CD4-positive, alpha-beta T cell treated with Interleukin-6 at 100 ng/mL for 8 hours (primary cell): ENCODE results near the gene VAV1.
"Not testable (repeated sequence)": the region's sequence is repeated elsewhere in the genome, so short reads cannot be mapped to it uniquely, and the experiment has no call there.

ENCODE experiments used
- DNase-seq: peaks from one replicate; pipeline ENCODE4 v3.0.0-alpha.2; 2020; ENCODE audit warnings: mixed read lengths, low spot score

VAV1 gene

DNA sequence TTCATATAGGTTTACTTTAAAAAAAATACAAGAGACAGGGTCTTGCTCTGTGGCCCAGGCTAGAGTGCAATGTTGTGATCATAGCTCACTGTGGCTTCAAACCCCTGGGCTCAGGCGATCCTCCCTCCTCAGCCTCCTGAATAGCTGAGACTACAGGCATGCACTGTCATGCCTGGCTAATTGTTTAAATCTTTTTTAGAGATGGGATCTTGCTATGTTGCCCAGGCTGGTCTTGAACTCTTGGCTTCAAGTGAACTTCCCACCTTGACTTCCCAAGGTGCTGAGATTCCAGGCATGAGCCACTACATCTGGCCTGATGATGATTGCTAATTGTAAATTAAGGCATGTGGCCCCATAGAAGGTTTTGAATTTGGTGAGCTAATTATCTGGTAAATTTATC, 79.5 kb downstream of the VAV1 start:
- DNase-seq, result no peak

DNA sequence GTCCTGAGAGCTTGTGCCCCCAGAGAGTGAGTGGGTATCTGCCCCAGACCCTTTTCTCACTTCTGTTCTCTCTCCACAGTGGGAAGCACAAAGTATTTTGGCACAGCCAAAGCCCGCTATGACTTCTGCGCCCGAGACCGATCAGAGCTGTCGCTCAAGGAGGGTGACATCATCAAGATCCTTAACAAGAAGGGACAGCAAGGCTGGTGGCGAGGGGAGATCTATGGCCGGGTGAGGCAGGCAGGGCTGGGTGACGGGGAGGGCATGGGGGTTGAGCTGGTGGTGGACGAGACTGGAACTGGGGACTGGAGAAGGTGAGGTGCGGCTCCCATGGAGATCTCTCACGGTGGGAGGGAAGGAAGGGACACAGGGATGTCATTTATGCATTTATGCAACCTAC, 81.4 kb downstream of the VAV1 start:
- DNase-seq, result no peak

DNA sequence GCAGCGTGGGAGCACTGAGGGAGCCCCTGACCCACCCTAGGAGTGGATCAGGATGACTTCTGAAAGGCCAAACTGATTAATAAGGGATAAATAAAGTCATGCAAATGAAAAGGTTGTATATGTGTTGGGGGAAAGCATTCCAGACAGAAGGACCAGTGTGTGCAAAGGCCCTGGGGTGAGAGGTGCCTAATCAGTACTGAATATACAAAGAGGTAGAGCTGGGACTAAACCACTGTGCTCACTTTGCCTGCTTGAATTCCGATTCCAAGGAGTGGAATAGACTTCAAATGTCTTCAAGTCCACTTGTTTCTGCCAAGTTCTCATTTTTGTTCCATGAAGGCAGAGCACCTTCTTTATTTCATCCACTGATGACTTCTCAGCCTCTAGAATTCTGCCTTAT, 82.2 kb downstream of the VAV1 start:
- no peak for DNase-seq

DNA sequence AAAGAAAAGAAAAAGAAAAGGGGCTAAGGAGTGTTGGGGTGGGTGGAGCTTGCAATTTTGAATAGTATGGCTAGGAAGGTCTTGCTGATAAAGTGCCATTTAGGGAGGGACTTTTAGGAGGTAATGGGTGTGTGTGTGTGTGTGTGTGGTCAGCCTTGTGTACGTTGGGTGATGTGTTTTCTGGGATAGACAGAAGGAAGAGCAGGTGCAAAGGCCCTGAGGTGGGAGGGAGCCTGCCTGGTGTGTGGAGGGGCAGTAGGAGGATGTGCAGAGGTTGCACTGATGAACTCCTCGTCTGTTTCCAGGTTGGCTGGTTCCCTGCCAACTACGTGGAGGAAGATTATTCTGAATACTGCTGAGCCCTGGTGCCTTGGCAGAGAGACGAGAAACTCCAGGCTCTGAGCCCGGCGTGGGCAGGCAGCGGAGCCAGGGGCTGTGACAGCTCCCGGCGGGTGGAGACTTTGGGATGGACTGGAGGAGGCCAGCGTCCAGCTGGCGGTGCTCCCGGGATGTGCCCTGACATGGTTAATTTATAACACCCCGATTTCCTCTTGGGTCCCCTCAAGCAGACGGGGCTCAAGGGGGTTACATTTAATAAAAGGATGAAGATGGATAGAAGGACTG, 84.4 kb downstream of the VAV1 start:
- no peak for DNase-seq

DNA sequence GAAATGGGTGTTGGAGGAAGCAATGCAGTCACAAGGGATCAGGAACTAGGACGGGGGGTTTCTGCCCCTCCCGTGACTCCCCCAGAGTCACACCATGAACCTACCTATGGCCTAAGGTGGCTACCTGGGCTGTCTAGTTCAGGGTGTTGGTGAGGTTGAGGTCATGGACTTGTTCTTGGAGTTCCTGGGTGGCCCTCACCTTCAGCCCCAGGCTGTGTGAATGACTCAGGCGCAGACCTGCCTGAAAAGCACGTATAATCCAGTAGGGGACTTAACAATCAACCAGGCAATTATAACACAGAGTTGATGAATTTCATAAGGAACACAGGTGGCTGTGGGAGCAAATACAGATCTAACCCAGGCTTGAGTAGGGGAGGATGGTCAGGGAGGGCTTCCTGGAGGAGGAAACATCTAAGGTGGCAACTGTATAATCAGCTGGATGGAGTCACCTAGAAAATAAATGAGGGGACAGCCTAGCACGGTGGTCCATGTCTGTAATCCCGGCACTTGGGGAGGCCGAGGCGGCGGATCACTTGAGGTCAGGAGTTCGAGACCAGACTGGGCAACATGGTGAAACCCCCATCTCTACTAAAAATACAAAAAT, 89.3 kb downstream of the VAV1 start:
- DNase-seq, result no peak

DNA sequence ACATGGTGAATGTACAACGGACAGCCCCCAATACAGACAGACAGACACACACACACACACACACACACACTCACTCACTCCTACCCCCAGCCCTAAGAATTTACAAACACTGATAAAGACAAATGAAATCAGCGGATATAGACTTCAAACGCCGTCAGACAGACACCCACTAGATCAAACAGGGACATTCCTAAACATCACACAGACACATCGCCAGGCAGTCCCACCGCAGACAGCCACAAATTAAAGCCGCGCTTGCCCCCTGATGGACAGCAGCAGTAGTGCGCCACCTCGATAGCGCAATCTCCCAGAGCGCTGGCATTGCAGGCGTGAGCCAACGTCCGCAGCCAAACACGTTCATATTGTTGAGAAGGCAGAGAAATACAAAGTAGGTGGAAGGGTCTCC, 90.2 kb downstream of the VAV1 start:
- peak; percentile 91 for DNase-seq

DNA sequence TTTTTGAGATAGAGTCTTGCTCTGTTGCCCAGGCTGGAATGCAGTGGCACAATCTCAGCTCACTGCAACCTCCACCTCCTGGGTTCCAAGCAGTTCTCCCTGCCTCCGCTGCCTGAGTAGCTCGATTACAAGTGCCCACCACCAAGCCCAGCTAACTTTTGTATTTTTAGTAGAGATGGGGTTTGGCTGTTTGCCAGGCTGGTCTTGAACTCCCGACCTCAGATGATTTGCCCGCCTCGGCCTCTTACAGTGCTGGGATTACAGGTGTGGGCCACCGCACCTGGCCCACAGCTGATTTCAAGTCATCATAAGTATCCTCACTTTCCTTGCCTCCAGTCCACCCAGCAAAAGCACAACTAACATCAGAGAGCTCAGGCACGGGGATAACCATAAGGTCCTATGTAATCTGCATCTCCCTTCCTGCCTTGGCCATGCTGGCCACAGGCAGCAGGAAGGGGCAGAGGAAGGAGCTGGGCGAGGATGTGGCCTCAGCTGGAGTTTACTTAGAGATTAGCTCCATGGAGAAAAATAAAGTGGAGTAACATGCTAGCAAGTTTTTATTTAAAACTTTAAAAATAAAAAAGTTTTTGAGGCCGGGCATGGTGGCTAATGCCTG, 91.9 kb downstream of the VAV1 start:
- no peak for DNase-seq

DNA sequence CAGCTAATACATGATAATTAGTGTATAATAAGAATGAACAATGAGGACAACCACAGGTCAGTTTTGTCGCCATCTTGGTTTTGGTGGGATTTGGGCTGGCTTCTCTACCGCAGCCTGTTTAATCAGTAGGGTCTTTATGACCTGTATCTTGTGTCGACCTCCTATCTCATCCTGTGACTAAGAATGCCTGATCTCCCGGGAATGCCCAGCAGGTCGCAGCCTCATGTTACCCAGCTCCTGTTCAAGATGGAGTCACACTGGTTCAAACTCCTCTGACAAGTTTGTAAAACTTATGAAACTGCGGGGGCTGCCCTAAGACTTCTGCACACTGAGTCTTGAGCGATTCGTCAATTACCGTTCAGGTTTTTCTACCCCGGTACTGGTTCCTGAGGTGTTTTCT, 93.3 kb downstream of the VAV1 start:
- DNase-seq, result no peak

DNA sequence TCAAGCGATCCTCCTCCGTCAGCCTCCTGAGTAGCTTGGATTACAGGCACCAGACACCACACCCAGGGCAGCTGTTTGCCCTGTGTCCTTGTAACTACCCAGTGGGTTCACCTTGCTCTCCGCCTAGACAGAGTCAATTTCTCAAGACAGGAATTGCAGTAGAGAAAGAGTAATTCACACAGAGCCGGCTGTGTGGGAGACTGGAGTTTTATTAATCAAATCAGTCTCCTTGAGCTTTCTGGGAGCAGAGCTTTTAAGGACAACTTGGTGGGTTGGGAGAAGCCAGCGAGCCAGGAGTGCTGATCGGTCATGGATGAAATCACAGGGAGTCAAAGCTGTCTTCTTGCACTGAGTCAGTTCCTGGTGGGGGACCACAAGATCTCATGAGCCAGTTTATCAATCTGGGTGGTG, 94.2 kb downstream of the VAV1 start:
- DNase-seq, result no peak

DNA sequence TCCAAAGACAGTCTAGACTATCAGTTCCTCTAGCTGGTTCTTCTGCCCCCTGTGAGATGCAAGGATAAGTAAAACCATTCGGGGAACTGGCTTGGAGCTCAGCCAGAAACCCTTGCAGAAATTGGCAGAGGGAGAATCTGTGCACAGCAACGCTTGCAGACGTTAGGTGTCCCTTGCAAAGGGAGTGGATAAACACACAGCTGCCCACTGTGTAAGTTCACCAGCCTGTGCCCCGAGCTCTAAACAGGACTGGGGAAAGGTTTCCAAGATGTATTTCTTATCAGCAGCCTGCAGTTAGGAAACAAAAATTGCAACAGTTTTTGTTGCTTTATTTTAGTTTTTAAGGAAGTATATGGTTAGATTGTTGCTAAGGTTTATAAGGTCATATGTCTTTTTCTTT, 95.8 kb downstream of the VAV1 start:
- peak; percentile 12 for DNase-seq

DNA sequence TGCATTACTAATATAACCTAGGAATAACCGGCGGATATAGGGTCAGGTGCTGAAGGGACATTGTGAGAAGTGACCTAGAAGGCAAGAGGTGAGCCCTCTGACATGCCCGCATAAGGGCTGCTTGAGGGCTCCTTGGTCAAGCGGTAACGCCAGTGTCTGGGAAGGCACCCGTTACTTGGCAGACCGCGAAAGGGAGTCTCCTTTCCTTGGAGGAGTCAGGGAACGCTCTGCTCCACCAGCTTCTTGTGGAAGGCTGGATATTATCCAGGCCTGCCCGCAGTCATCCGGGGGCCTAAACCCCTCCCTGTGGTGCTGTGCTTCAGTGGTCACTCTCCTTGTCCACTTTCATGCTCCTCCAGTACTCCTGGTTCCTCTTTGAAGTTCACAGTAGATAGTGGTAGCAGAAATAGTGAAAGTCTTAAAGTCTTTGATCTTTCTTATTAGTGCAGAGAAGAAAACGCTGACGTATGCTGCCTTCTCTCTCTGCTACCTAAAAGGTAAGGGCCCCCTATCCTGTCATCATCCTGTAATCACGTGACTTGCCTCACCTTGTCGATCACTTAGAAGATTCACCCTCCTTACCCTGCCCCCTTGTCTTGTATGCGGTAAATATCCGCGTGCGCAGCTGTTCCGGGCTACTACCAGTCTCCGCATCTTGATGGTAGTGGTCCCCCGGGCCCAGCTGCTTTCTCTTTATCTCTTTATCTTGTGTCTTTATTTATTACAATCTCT, 96.8 kb downstream of the VAV1 start:
- not testable (repeated sequence) for DNase-seq

DNA sequence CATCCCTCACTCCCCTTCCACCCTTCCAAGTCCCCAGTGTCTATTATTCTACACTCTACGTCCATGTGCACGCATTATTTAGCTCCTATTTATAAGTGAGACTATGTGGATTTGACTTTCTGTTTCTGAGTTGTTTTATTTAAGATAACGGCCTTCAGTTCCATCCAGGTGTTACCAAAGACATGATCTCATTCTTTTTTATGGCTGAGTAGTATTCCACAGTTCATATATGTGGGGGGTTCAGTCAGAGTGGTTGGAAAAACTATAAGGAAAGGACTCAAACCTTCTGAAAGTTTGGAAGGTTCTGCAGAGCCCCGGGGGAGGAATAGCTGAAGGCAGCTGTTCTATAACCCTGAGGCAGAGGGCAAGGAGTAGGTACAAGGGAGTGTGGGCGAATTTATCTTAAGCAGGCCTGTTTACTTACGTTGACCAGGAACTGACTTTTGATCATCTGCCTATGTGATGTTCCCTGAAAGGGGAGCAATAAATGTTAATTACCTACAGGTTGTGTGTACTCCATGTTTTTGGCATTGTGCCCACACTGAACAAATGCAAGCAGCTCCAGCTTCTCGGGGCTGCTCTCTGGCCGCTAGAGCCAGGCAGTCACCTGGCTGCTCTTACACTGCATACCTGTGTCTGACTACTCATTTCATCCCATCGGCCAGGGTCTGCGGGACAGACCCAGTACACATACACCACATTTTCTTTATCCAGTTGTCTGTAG, 101.4 kb downstream of the VAV1 start:
- DNase-seq, result no peak

DNA sequence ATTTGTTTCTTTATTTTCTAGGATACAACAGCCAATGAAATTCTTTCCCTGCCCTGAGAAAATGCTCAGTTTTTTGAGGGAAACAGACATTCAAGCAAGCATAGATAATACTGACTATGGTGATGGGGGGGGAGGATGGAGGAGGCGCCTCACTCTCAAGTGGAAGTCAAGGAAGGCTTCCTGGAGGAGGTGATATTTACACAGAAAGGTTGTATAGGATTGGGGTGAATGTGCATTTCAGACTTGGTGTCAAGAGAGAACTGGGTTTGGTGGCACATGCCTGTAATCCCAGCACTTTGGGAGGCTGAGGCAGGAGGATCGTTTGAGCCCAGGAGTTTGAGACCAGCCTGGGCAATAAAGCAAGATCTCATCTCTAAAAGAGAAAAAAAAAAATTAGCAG, 102.7 kb downstream of the VAV1 start:
- no peak for DNase-seq

DNA sequence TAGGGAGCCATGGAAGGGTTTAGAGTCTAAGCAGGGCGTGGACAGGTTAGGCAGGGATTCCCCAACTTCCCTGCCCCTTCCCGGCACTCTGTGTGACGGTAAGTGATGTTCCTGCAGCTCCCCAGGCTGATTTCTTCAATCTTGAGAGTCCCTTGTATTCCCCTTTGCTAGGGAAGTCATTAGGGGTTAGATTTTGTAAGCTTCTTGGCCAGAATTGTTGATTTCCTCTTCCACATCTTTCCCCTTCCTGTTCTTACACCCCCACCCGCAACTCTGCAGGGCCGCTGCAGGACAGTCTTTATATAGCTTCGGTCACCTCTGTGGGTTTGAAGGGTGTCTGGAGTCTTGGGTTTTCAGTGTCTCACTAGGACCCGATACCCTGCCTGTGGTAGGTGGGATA, 104.2 kb downstream of the VAV1 start:
- DNase-seq, result no peak

DNA sequence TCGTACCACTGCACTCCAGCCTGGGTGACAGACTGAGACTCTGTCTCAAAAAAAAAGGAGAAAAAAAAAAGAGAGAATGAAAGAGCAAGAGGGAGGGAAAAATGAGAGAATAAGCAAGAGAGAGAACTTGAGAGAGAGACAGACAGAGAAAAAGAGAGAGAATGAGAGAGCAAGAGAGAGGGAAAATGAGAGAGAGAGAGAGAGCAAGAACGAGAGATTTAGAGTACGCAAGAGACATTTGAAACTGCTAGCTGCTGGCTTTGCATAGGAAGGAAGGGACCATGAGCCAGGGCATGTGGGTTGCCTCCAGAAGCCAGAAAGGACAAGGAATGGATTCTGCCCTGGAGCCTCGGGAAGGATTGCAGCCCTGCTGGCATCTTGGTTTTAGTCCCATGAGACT, 105.3 kb downstream of the VAV1 start:
- no peak for DNase-seq

DNA sequence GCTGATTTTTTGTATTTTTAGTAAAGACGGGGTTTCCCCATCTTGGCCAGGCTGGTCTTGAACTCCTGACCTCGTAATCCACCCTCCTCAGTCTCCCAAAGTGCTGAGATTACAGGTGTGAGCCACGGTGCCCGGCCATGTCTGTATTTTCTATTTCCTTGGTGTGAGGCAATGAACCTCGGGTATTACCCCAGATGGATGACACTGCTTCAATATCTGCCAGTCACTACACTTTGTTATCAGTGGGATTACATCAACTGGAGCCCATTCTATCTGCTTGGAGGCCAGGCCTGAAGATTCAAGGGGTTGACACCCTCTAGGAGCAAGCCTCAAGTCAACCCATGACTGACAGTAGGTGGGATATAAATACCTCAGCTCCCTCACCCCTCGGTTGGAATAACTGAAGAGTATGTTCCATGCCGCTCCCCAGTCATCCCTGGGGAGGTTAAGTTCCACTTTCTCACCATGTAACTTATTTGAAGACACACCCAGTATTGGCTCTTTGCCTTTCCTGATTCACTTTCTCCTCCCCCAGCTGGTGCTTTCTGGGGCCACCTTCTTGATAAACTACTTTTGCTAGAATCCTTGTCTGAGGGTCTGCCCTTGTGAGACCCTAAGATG, 113.9 kb downstream of the VAV1 start:
- no peak for DNase-seq

DNA sequence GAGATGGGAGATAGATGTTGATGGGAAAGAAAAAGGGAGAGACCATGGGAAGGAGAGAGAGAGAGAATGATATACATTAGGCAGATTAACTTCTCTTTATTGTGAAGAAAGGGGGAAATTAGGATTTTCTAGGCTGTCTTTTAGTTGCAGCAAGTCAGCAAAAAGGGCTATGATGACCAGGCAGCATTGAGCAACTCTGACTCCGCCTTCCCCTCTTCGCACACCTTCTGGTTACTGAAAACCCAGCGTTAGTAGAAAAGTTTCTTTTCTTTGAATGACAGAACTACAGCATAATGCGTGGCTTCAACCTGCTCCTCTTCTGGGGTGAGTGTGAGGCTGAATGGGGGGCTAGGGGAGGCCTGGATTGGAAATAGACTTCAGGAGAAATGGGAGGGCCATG, 114.8 kb downstream of the VAV1 start, which contains the start of gene ADGRE1:
ADGRE1 (plus strand) TSS at position 264 of the 400 bp plus-strand sequence; CDS start at position 294, 30 bp downstream.
- DNase-seq, result no peak

DNA sequence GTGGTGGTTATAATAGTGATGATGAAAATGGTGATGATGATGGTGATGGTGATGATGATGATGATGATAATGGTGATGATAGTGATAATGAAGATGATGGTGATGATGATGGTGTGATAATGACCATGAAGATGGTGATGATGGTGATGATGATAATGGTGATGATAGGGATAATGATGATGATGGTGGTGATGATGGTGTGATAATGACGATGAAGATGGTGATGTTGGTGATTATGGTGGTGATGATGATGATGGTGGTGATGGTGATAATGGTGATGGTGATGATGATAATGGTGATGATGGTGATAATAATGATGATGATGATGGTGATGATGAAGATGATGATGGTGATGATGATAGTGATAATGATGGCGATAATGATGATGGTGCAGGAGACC, 116.5 kb downstream of the VAV1 start:
- no peak for DNase-seq

DNA sequence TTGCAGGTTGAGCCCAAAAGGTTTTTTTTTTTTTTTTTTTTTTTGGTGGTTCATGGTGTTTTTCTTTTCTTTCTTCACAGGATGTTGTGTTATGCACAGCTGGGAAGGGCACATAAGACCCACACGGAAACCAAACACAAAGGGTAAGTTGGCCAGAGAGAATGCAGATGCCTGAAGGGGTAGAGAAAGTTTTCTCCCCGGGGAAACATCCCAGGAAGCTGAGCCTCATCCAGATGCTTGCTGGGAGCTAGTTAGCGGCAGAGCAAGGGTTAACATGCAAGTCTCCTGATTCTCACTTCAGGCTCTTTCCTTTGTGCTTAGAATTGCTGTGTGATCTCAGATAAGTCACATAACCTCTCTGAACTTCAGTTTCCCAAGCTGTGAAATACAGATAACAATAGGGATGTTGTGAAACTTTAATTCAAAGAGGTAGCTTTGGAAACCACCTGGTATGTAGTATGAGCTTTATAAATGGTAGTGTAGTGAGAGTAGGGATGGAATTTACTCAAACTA, 117.9 kb downstream of the VAV1 start:
- peak; percentile 67 for DNase-seq

DNA sequence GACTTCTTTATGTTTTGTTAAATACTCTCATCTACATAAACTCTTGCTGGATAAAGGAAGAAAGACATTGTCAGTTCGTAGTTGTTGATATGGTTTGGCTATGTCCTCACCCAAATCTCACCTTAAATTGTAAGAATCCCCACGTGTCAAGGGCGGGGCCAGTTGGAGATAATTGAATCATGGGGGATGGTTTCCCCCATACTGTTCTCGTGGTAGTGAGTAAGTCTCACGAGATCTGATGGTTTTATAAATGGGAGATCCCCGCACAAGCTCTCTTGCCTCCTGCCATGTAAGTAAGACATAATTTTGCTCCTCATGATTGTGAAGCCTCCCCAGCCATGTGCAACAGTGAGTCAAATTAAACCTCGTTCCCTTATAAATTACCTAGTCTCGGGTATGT, 118.4 kb downstream of the VAV1 start:
- DNase-seq, result peak; percentile 46

DNA sequence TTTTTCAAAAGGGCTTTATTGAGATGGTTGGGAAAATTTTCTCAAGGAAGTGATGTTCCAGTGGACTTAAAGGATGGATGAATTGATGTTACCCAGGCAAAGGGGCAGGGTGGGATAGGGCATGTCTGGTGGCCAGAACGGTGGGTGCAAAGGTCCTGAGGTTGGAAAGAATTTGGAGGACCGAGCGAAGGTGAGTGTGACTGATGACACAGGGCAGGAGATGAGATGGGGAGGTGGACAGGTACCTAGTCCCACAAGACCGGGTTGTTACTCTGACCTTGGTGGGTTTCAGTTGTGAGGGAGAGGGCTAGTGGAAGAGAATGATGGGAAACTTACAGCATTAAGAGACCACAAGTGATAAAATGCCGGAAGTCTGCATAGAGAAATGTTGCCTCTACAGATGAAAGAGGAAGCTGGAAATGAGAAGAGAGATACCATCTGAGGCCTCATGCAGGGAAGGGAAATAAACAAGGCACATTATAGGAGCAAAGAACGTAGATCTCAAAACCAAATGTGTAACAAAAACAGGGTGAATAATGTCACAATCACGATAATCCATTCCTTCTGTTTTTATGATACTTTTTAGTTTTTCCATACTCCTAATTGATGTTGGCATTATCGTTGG, 119.4 kb downstream of the VAV1 start:
- peak; percentile 58 for DNase-seq
